ENCODE data around the gene TRPV2. TPM values are rescaled to one million over a fixed set of nuclear protein-coding genes. Genes with fewer than 3 reads are reported as not detected.

Gene TRPV2
- total and polyA plus RNA-seq, 4 donors, result 2.9 to 9.3 (median 4.6) TPM

DNA sequence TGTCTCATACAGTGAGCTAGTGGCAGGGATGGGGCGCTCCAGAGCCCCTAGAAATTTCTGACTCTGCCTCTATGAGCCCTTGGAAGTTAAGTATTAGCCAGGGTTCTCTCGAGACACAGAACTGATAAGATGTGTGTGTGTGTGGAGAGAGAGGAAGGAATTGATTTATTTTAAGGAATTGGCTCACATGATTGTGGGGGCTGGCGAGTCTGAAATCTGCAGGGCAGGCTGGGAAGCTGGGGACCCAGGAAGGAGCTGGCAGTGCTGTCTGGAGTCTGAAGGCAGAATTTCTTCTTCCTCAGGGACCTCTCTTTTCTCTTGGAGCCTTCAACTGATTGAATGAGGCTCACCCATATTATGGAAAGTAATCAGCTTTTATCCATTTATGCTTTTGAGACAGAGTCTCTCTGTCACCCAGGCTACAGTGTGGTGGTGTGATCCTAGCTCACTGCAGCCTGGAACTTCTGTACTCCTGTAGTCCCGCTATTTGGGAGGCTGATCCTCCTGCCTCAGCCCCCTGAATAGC is 59.9 kb downstream of the TRPV2 start:
- H3K9ac ChIP-seq (ENCODE audit: low read depth in 1 of 2, low read length in 2 of 2), result no peak overlapping the region
- no peaks in the 10 kb centered on the region for H3K27me3 ChIP-seq (ENCODE audit: control insufficient read depth in 4 of 4, insufficient read depth in 4 of 4, low read length in 3 of 4)
- WGBS, result 71% methylated on average over 4 of the region's 4 CpGs
- no peaks in the 10 kb centered on the region for H3K36me3 ChIP-seq (ENCODE audit: control insufficient read depth in 4 of 4, insufficient read depth in 3 of 4, low read depth in 1 of 4, low read length in 3 of 4)
- DNase-seq (ENCODE audit: low spot score), result no peak
- H3K9me3 ChIP-seq (ENCODE audit: control insufficient read depth in 4 of 4, low read length in 3 of 4), result no peaks in the 10 kb centered on the region
- TF ChIP-seq EGR1 (IDR thresholded peaks at IDR 0.05; ENCODE audit: low read depth in 2 of 2) (no peak), TAF1 (conservative IDR thresholded peaks at IDR 0.05) (no peak), REST (IDR thresholded peaks at IDR 0.05) (no peak), ZBTB33 (IDR thresholded peaks at IDR 0.05) (no peak), GABPA (IDR thresholded peaks at IDR 0.05 in 1 of 2, conservative IDR thresholded peaks at IDR 0.05 in 1 of 2) (no peak), YY1 (IDR thresholded peaks at IDR 0.05) (no peak), CTCF (IDR thresholded peaks at IDR 0.05; ENCODE audit: low read depth, low read length, missing input control) (no peak), FOXA1 (IDR thresholded peaks at IDR 0.05) (no peak), HNF4G (IDR thresholded peaks at IDR 0.05) (no peak), ATF3 (IDR thresholded peaks at IDR 0.05) (no peak), SP1 (IDR thresholded peaks at IDR 0.05) (no peak), HNF4A (conservative IDR thresholded peaks at IDR 0.05) (no peak), RXRA (IDR thresholded peaks at IDR 0.05) (no peak), FOXA2 (IDR thresholded peaks at IDR 0.05) (no peak), RAD21 (IDR thresholded peaks at IDR 0.05) (no peak), NR2F2 (IDR thresholded peaks at IDR 0.05) (no peak), JUND (IDR thresholded peaks at IDR 0.05) (no peak)
- TF ChIP-seq, protein P1, sequence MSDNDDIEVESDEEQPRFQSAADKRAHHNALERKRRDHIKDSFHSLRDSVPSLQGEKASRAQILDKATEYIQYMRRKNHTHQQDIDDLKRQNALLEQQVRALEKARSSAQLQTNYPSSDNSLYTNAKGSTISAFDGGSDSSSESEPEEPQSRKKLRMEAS (IDR thresholded peaks at IDR 0.05), result no peak
- no peaks in the 10 kb centered on the region for H3K4me1 ChIP-seq (ENCODE audit: control insufficient read depth in 4 of 4, insufficient read depth in 4 of 4, low read length in 3 of 4)
- H3K4me3 ChIP-seq (ENCODE audit: low read depth in 1 of 3, low read length in 3 of 3), result no peak overlapping the region
- H3K27ac ChIP-seq (ENCODE audit: low read depth in 1 of 2, low read length in 2 of 2), result no peak overlapping the region
